ENCODE data around the gene NF1. TPM values are rescaled to one million over a fixed set of nuclear protein-coding genes. Genes with fewer than 3 reads are reported as not detected.

Gene NF1
- total RNA-seq, 2 experiments from 2014 or later: 15.5 to 18.7 TPM

- Histone ChIP-seq H3K27me3 (ENCODE audit: control insufficient read depth in 1 of 2, insufficient read depth in 2 of 2, low read length in 2 of 2) (no peaks in the 10 kb centered on the region), H3K4me1 (ENCODE audit: insufficient read depth, low read length) (no peaks in the 10 kb centered on the region), H3K4me3 (ENCODE audit: low read length) (no peak overlapping the region), H3K36me3 (ENCODE audit: insufficient read depth, low read length) (no peaks in the 10 kb centered on the region), H3K9me3 (ENCODE audit: control insufficient read depth in 1 of 2, insufficient read depth in 1 of 2, low read length in 2 of 2) (no peaks in the 10 kb centered on the region), H3K27ac (ENCODE audit: low read depth in 1 of 2, low read length in 2 of 2) (no peak overlapping the region)
- no peak overlapping the region for H3K27ac Mint-ChIP-seq
- intact Hi-C loops (cut with DNase I, micrococcal nuclease): no loop called here
- no peaks in the 10 kb centered on the region for H3K27me3 Mint-ChIP-seq
- H3K4me3 Mint-ChIP-seq: no peak overlapping the region
- H3K9me3 Mint-ChIP-seq: no peaks in the 10 kb centered on the region
- TF ChIP-seq CTCF (IDR thresholded peaks at IDR 0.05): no peak
- no peak for DNase-seq
- H3K36me3 Mint-ChIP-seq (ENCODE audit: low read depth): peaks cover 7% of the 10 kb centered on the region
- H3K4me1 Mint-ChIP-seq (ENCODE audit: low read depth): no peaks in the 10 kb centered on the region
- ChIA-PET CTCF (interaction anchor here (0.6 kb wide), 1 partner anchor 134 kb away, joined by 3 read pairs; no protein-coding TSS in a partner anchor), POLR2A (no interaction called here)
- ATAC-seq (ENCODE audit: poor library complexity): no peak
Measured at GRCh38 chr17:31249835-31250141, 155.0 kb downstream of the NF1 start.

- no peak for TF ChIP-seq CTCF (IDR thresholded peaks at IDR 0.05)
- DNase-seq (no peak), ATAC-seq (ENCODE audit: poor library complexity) (no peak)
- Histone ChIP-seq H3K4me1 (ENCODE audit: insufficient read depth, low read length) (no peaks in the 10 kb centered on the region), H3K9me3 (ENCODE audit: control insufficient read depth in 1 of 2, insufficient read depth in 1 of 2, low read length in 2 of 2) (no peaks in the 10 kb centered on the region), H3K4me3 (ENCODE audit: low read length) (no peak overlapping the region), H3K36me3 (ENCODE audit: insufficient read depth, low read length) (no peaks in the 10 kb centered on the region), H3K27ac (ENCODE audit: low read depth in 1 of 2, low read length in 2 of 2) (no peak overlapping the region), H3K27me3 (ENCODE audit: control insufficient read depth in 1 of 2, insufficient read depth in 2 of 2, low read length in 2 of 2) (no peaks in the 10 kb centered on the region)
- Mint-ChIP-seq H3K9me3 (no peaks in the 10 kb centered on the region), H3K36me3 (ENCODE audit: low read depth) (peaks cover 7% of the 10 kb centered on the region), H3K27me3 (no peaks in the 10 kb centered on the region), H3K27ac (no peak overlapping the region), H3K4me3 (no peak overlapping the region), H3K4me1 (ENCODE audit: low read depth) (no peaks in the 10 kb centered on the region)
- CTCF ChIA-PET: interaction anchor here (0.6 kb wide), 1 partner anchor 133 kb away, joined by 3 read pairs; no protein-coding TSS in a partner anchor
- intact Hi-C loops (cut with DNase I, micrococcal nuclease): no loop called here
- POLR2A ChIA-PET: no interaction called here
Measured at GRCh38 chr17:31250229-31250628, 155.5 kb downstream of the NF1 start.

GRCh38 chr17:31251105-31251969 is 156.6 kb downstream of the NF1 start:
- Histone ChIP-seq H3K4me3 (ENCODE audit: low read length) (no peak overlapping the region), H3K4me1 (ENCODE audit: insufficient read depth, low read length) (no peaks in the 10 kb centered on the region), H3K9me3 (ENCODE audit: control insufficient read depth in 1 of 2, insufficient read depth in 1 of 2, low read length in 2 of 2) (no peaks in the 10 kb centered on the region), H3K27me3 (ENCODE audit: control insufficient read depth in 1 of 2, insufficient read depth in 2 of 2, low read length in 2 of 2) (no peaks in the 10 kb centered on the region), H3K27ac (ENCODE audit: low read depth in 1 of 2, low read length in 2 of 2) (no peak overlapping the region), H3K36me3 (ENCODE audit: insufficient read depth, low read length) (no peaks in the 10 kb centered on the region)
- POLR2A ChIA-PET: interaction anchor here (0.5 to 1.5 kb wide), 2 partner anchors 58 to 67 kb away, joined by 3 read pairs; no protein-coding TSS in a partner anchor
- TF ChIP-seq CTCF (IDR thresholded peaks at IDR 0.05): no peak
- CTCF ChIA-PET: interaction anchor here (1.7 kb wide), 1 partner anchor 10 kb away, joined by 4 read pairs; no protein-coding TSS in a partner anchor
- no peak overlapping the region for H3K4me3 Mint-ChIP-seq
- peaks cover 7% of the 10 kb centered on the region for H3K36me3 Mint-ChIP-seq (ENCODE audit: low read depth)
- no peaks in the 10 kb centered on the region for H3K4me1 Mint-ChIP-seq (ENCODE audit: low read depth)
- no peak overlapping the region for H3K27ac Mint-ChIP-seq
- H3K27me3 Mint-ChIP-seq: no peaks in the 10 kb centered on the region
- no peaks in the 10 kb centered on the region for H3K9me3 Mint-ChIP-seq
- intact Hi-C loops (cut with DNase I, micrococcal nuclease): no loop called here
- DNase-seq: no peak
- no peak for ATAC-seq (ENCODE audit: poor library complexity)

Data from CD4-positive, alpha-beta T cell (primary cell).